Neural cell (in vitro differentiated cells): ENCODE measurements around the gene UHRF1.

ENCODE experiments used
- CTCF ChIP-seq: fragments of 450-650 bp; IDR thresholded peaks from 2 replicates; pipeline ENCODE4 v1.5.1; 2014; ENCODE audit warnings: antibody characterized with exemption, mild to moderate bottlenecking, moderate library complexity; ENCODE audit not compliant: poor library complexity, severe bottlenecking
- EZH2 ChIP-seq: fragments of 200-600, 300-800 bp; shearing (Covaris generic), sonication (generic); IDR thresholded peaks from 2 replicates; pipeline ENCODE4 v1.6.1; 2014; ENCODE audit warnings: antibody characterized with exemption, low read length, borderline replicate concordance, mild to moderate bottlenecking; ENCODE audit not compliant: insufficient read depth, poor library complexity, severe bottlenecking
- REST ChIP-seq: IDR thresholded peaks from 2 replicates; pipeline ENCODE4 v1.6.1; 2012; ENCODE audit warnings: borderline replicate concordance

GRCh38 chr19:4969772-4970531 is 60.7 kb downstream of the UHRF1 start:
- TF ChIP-seq EZH2: no peak
- TF ChIP-seq CTCF: no peak
- no peak for TF ChIP-seq REST
